Retina (tissue), 1 donor: ENCODE results near the gene SLC7A9.
"Not testable (repeated sequence)": the region's sequence is repeated elsewhere in the genome, so short reads cannot be mapped to it uniquely, and the experiment has no call there.

Experiments
- DNase-seq: peaks from one replicate; pipeline ENCODE4 v3.0.0-alpha.2; 2016

SLC7A9 gene

DNA sequence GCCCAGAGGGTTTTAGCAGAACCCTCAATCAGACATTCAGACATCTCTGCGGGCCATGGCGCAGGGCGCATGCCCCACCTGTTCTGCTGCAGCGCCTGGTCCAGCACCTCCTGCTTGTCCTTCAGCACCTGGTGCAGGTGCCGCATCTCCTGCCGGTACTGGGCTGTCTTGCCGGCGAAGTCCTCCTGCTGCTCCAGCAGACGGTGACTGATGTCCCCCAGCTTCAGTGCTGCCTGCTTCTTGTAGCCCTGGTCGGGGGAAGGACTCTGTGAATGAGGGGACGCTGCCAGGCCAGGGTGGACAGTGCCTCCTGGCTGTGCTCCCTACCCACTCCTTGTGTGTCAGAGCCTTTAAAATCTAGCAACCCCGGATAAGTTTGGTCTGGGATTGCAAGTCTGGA lies 12.2 kb upstream of the SLC7A9 start:
- no peak for DNase-seq

DNA sequence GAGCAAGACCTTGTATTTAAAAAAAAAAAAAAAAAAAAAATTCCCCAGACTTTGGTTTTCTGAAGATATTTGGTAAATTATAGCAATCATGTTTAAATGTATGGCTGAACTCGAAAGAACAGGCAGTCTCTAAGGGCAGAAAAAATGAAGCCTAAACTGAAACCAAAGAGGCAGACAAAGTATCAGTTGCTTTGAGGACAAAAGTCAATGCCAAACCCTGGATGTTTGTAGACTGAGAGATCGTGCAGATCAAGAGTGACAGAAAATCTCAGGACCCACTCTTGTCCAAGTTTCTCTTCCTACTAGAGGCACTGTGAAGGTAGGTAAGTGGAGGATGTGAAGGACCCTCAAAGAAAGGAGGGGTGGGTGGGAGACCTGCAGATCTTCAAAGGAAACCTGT lies 11.1 kb upstream of the SLC7A9 start:
- no peak for DNase-seq

- DNase-seq: no peak
Measured at GRCh38 chr19:32879741-32880140, 10.2 kb upstream of the SLC7A9 start.

- no peak for DNase-seq
Measured at GRCh38 chr19:32878988-32879387, 9.4 kb upstream of the SLC7A9 start.

GRCh38 chr19:32877977-32878745 lies 8.6 kb upstream of the SLC7A9 start:
- DNase-seq: no peak

- DNase-seq: no peak
Measured at GRCh38 chr19:32877323-32877912, 7.9 kb upstream of the SLC7A9 start.

DNA sequence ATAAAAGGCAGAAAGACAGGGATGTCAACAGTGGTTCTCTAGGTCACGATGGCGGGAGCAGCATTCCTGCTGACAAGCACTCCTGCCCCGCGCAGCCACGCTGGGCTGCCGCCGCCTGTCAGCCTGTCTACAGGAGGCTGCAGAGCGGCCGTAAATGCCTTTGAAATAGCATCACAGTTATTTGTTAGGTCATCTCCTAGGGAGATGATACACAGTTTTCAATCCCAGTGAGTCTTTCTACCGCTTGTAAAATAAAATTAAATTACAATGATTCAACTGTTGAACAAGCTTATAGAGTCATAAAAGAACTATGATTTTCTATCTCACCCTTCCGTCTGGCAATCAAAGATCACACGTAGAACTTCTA lies 7.3 kb upstream of the SLC7A9 start:
- no peak for DNase-seq

- DNase-seq: no peak
Measured at GRCh38 chr19:32876236-32876918, 6.8 kb upstream of the SLC7A9 start.

- DNase-seq: no peak
Measured at GRCh38 chr19:32875428-32875827, 5.9 kb upstream of the SLC7A9 start.

GRCh38 chr19:32874605-32875004 lies 5.0 kb upstream of the SLC7A9 start:
- DNase-seq: no peak

GRCh38 chr19:32873247-32873959 lies 3.8 kb upstream of the SLC7A9 start:
- DNase-seq: no peak

- DNase-seq: no peak
Measured at GRCh38 chr19:32872391-32872790, 2.8 kb upstream of the SLC7A9 start.

DNA sequence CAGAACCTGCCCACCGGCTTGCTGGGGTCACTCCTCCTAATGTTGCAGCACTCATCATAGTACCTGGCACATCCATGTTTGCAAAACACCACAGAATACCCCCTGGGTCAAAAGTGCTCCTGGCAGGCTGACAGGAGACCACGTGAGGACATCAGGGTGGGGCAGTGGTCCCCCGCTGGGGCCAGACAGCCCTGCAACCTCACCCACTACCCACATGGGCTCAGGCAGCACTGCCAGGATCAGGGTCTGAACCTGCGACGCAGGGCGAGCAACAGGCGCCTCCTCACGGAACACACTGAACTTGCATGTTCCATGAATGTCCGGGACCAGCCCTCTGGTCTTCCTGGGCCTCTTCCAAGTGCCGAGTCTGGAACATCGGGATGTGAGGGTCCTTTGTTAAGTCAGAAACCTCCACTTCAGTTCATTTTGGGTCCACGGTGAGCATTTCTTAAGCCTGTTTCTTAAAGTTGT lies 1.4 kb upstream of the SLC7A9 start:
- no peak for DNase-seq

DNA sequence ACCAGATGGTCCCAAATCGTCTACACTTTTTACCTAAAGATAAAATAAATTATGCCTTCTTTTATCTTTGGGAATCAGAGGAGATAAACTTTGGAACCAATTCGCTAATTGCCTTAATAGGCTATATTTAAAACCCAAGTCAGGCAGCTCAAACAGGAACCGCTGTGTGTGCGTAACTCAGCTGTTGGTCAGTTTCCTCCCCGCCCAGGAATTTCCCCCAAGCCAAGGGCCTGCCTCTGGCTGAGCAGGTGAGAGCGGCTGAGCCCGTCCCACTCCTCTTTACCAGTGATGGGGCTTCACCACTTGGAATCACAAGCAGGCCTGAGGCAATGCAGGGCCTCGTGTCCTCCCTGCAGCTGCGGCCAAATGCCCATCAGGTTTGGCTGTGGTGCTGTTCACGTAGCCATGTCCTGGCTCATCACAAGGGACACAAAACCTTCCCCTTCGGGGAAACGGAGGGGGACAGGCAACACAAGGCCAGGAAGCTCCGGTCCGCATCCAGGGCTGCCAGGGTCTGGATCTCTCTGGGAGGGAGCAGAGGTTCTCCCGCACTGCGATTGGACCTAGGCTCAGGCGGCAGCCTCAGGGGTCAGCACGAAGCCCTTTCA lies 503 bp upstream of the SLC7A9 start:
- no peak for DNase-seq

- no peak for DNase-seq
Measured at GRCh38 chr19:32868206-32868950, 1.2 kb downstream of the SLC7A9 start.

GRCh38 chr19:32867436-32867835 lies 2.1 kb downstream of the SLC7A9 start:
- not testable (repeated sequence) for DNase-seq

- no peak for DNase-seq
Measured at GRCh38 chr19:32866564-32867265, 2.9 kb downstream of the SLC7A9 start.

GRCh38 chr19:32866061-32866460 lies 3.5 kb downstream of the SLC7A9 start:
- DNase-seq: no peak

GRCh38 chr19:32865326-32865725 lies 4.2 kb downstream of the SLC7A9 start:
- DNase-seq: no peak

GRCh38 chr19:32864318-32865007 lies 5.1 kb downstream of the SLC7A9 start:
- DNase-seq: no peak

GRCh38 chr19:32863841-32864240 lies 5.7 kb downstream of the SLC7A9 start:
- no peak for DNase-seq
